ENCODE data around the gene AKAP6.
"Not testable (repeated sequence)": the region's sequence is repeated elsewhere in the genome, so short reads cannot be mapped to it uniquely, and the experiment has no call there.

The AKAP6 gene

GRCh38 chr14:32738206-32738871 lies 409.2 kb downstream of the AKAP6 start:
- no peak for DNase-seq (ENCODE audit: low read depth in 3 of 3, low spot score in 1 of 3)

DNA sequence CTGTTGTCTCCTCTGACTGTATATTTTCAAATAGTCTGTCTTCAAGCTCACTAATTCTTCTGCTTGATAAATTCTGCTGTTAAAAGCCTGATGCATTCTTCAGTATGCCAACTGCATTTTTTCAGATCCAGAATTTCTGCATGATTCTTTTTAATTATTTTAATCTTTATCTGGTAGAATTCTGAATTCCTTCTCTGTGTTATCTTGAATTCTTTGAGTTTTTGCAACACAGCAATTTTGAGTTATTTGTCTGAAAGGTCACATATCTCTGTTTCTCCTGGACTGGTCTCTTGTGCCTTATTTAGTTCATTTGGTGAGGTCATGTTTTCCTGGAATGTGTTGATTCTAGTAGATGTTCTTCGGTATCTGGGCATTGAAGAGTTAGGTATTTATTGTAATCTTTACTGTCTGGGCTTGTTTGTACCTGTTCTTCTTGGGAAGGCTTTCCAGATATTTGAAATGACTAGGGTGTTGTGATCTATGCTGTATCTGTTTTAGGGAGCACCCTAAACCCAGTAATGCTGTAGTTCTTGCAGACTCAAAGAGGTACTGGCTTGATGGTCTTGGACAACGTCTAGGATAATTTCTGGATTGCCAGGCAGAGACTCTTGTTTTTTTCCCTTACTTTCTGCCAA lies 415.8 kb downstream of the AKAP6 start:
- no peak for DNase-seq (ENCODE audit: low read depth in 3 of 3, low spot score in 1 of 3)

- no peak for DNase-seq (ENCODE audit: low read depth in 3 of 3, low spot score in 1 of 3)
Measured at GRCh38 chr14:32754209-32754608, 425.1 kb downstream of the AKAP6 start.

DNA sequence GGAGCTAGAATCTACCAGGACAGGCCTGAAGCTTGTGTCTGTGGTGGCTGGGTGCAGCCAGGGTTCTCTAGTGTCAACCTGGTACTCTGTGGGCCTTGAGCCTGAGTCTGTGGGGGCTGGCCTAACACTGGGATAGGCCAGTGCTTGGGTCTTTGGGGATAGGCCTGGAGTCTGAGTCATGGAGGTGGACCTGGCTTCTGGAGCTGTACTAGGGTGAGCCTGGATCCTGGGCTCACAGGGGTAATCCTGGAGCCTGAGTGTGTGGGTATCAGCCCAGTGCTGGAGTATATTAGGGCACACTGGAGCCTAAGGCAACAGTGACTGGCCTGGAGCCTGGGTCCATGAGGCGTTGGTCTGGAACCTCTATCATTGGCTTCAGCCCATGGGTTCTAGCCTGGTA lies 427.1 kb downstream of the AKAP6 start:
- DNase-seq (ENCODE audit: low read depth in 3 of 3, low spot score in 1 of 3) = no peak

GRCh38 chr14:32756775-32757174 lies 427.7 kb downstream of the AKAP6 start:
- no peak for DNase-seq (ENCODE audit: low read depth in 3 of 3, low spot score in 1 of 3)

DNA sequence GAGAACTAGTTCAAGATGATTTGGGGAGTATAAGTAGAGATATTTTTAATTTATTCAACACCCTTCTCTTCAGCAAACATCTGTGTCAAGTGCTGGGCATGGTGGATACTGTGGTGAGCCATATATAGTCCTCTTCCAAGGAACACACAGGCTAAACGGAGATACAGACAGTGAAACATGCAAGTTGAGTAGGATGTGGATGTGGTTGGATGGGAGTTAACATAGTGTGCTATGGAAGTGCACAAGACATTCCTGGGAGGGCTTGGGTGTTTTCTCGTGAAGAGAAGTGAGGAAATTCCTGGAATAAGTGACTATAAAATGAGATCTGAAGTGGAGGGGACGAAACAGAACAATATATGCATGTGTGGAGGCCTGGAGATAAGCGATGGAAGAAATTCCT lies 428.5 kb downstream of the AKAP6 start:
- no peak for DNase-seq (ENCODE audit: low read depth in 3 of 3, low spot score in 1 of 3)

DNA sequence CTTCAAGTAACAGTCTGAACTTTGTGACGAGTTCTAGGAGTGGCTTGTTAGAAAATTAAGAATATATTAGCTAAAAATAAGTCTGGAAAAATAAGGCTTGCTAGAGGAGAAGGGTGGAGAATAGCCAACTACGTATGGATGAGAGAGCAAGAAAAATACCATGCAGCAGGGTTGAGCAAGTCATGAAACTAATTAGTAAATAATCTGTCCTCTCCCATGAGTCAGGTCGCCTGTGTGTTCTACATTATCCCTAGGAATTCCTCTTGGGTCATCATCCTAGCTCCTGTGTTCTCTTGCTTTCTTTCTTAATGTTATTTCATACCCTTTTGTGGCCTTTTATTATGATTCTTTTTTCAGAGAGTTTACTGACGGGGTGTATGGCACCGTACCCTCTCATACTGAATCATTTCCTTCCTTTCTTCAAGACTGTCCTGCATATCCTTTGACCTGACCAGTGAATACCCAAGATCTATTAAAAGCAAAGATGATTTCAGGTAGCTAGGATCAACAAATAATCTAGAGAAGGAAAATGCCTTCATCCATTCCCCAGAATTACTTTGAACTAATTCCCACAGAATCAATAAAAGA lies 432.4 kb downstream of the AKAP6 start:
- no peak for DNase-seq (ENCODE audit: low read depth in 3 of 3, low spot score in 1 of 3)

DNA sequence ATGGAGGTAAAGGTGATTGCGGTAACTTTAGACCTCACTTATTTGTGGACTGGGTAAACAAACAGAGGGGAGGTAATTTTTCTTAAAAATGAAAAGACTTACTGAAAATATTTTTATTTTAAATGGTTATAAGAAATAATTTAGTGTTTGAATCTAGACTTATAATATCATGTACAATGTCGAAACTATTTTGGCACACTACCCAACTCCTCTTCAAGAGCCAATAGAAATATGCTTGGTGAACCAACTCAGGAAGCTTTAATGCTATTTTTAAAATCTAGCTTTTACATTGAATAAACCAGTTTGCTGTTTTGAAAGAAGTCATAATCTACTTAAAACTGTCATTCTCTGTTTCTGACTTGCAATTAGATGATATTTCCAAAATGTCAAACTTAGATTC lies 433.8 kb downstream of the AKAP6 start:
- DNase-seq (ENCODE audit: low read depth in 3 of 3, low spot score in 1 of 3) = no peak

- DNase-seq (ENCODE audit: low read depth in 3 of 3, low spot score in 1 of 3) = no peak
Measured at GRCh38 chr14:32763673-32764072, 434.6 kb downstream of the AKAP6 start.

- no peak for DNase-seq (ENCODE audit: low read depth in 3 of 3, low spot score in 1 of 3)
Measured at GRCh38 chr14:32764131-32764530, 435.0 kb downstream of the AKAP6 start.

GRCh38 chr14:32770422-32770821 lies 441.3 kb downstream of the AKAP6 start:
- DNase-seq (ENCODE audit: low read depth in 3 of 3, low spot score in 1 of 3) = no peak

DNA sequence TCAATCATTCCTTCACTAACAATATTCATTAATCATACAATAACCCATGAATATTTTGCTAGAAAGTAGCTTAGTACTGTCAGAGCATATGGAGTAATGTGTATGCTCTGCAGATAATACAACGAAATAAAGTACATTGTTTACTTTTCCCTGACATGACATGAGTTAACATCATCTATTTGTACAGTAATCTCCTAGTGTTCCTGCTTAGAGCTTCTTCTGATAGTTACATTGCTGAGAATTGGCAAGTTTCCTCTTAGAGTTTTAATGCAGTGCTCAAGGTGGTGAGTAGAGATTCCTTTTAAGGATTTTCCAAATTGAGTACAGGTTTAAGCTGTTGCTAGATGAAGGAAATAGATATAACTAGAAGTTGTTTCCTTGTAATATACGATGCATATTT lies 445.1 kb downstream of the AKAP6 start:
- DNase-seq (ENCODE audit: low read depth in 3 of 3, low spot score in 1 of 3) = no peak

DNA sequence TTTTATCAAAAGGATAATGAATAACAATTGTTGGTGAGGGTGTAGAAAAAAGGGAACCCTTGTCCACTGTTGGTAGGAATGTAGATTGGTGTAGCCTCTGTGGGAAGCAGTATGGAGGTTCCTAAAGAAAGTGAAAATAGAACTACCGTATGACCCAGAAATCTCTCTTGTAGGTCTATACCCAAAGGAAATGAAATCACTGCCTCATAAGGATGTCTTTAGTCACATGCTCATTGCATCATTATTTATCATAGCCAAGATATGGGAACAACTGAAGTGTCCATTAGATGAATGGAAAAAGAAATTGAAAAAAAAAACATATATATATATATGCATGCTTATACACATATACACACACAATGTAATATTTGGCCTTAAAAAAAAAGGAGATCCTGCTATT lies 450.7 kb downstream of the AKAP6 start:
- DNase-seq (ENCODE audit: low read depth in 3 of 3, low spot score in 1 of 3) = no peak

DNA sequence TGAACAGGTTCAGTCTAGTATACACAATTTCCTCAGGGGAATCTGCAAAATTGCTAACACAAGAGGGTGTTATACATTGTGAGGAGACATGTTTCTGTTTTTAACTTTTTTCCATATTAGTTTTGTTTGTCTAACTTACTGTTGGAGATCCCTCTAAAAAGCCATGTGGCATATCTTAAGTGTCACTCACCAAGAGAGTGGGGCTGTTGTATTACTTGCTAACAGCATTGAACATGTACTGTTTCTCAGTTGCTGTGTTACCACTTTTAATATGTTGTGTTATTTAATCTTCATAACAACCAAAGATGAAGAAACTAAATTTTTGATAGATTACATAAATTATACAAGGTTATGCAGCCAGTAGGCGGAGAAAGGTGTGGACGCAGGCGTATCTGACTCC lies 455.3 kb downstream of the AKAP6 start:
- DNase-seq (ENCODE audit: low read depth in 3 of 3, low spot score in 1 of 3) = no peak

DNA sequence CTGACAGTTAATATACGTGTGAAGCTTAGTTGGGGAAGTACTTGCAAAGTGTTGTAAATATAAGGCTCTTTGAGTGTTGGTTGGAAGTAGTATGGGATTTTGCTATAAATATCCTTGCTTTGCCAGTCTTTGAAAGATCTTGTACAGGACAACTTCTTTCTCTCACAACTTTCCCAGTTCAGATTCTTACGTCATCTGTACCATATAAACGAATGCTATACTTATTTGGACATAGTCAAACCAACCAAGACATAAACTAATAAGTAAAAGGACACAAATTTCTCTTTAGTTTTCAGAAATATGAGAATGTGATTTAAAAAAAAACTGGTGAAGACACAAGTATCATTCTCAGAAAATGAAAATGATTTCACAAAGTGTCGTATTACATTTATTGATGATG lies 456.5 kb downstream of the AKAP6 start:
- no peak for DNase-seq (ENCODE audit: low read depth in 3 of 3, low spot score in 1 of 3)

DNA sequence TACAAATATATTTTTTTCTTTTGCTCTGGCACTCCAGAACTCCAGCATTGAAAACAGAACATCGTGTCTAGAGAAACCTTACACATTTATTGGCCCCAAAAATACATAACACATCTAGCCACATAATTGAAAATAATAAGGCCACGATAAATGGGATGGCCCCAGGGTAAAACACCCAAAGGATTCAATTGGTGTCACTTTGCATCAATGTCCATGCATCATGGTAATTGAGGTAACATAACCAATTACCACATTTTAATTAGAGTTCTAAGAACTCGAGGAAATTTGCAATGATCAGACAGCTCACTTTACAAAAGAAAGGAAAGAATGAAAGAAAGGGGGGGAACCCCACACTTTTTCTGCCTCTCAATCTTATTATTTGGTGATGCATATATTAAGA lies 457.8 kb downstream of the AKAP6 start:
- no peak for DNase-seq (ENCODE audit: low read depth in 3 of 3, low spot score in 1 of 3)

- not testable (repeated sequence) for DNase-seq (ENCODE audit: low read depth in 3 of 3, low spot score in 1 of 3)
Measured at GRCh38 chr14:32793033-32793432, 463.9 kb downstream of the AKAP6 start.

- no peak for DNase-seq (ENCODE audit: low read depth in 3 of 3, low spot score in 1 of 3)
Measured at GRCh38 chr14:32800320-32800719, 471.2 kb downstream of the AKAP6 start.

GRCh38 chr14:32802295-32802694 lies 473.2 kb downstream of the AKAP6 start:
- no peak for DNase-seq (ENCODE audit: low read depth in 3 of 3, low spot score in 1 of 3)

DNA sequence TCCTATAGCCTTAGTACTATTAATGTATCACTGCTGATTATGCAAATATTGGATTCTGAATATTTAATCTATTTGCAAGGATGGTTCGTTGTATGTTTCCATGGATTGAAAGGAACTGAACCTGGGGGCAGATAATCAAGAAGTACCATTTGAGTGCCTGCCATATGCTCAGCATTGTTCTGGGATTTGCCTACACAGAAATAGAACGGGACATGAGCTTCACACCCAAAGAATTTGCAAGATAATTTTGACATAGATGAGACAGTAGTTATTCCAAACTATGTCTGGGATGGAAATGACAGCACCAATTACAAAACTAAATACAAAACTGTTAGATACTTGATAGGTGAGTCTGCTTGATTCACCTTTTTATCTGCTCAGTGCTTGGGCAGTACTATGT lies 476.9 kb downstream of the AKAP6 start:
- DNase-seq (ENCODE audit: low read depth in 3 of 3, low spot score in 1 of 3) = no peak

DNA sequence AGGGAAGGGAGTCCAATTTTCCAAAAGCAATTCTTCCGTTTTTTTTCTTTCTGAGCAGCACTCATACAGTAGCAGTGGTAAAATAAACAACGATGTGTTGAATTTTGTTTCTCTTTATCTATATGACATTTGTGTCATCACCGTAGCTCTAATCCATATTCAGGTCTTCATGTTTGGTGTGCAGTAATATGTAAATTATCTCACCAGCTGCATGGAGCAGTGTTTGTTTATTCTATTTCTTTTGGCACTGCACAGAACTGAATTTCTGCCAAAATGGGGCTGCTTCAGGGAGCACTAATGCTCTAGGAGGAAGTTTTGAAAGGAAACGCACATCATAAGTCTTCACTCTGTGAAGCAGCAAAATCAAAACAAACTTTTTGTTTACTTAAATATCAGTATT lies 479.5 kb downstream of the AKAP6 start:
- no peak for DNase-seq (ENCODE audit: low read depth in 3 of 3, low spot score in 1 of 3)

GRCh38 chr14:32809255-32809654 lies 480.2 kb downstream of the AKAP6 start:
- DNase-seq (ENCODE audit: low read depth in 3 of 3, low spot score in 1 of 3) = no peak

GRCh38 chr14:32813401-32813800 lies 484.3 kb downstream of the AKAP6 start:
- no peak for DNase-seq (ENCODE audit: low read depth in 3 of 3, low spot score in 1 of 3)

All from stimulated activated CD4-positive, alpha-beta T cell treated with anti-CD3 and anti-CD28 coated beads, TNF-alpha, amount 100 ng/mL, for 1 hour (primary cell).